GM12875 (cell line): ENCODE results near the gene CUL2.

ENCODE experiments used
- H3K4me3 ChIP-seq: one replicate; pipeline ENCODE4 v1.5.1; 2011; ENCODE audit warnings: low read depth, low read length, control low read depth
- TF ChIP-seq, protein P1 (sequence below): IDR thresholded peaks from 2 replicates; pipeline ENCODE4 v1.5.1; 2011; ENCODE audit warnings: low read depth, mild to moderate bottlenecking, control low read depth, inconsistent platforms, low read length, moderate library complexity, borderline replicate concordance; ENCODE audit not compliant: insufficient read depth

CUL2 gene

DNA sequence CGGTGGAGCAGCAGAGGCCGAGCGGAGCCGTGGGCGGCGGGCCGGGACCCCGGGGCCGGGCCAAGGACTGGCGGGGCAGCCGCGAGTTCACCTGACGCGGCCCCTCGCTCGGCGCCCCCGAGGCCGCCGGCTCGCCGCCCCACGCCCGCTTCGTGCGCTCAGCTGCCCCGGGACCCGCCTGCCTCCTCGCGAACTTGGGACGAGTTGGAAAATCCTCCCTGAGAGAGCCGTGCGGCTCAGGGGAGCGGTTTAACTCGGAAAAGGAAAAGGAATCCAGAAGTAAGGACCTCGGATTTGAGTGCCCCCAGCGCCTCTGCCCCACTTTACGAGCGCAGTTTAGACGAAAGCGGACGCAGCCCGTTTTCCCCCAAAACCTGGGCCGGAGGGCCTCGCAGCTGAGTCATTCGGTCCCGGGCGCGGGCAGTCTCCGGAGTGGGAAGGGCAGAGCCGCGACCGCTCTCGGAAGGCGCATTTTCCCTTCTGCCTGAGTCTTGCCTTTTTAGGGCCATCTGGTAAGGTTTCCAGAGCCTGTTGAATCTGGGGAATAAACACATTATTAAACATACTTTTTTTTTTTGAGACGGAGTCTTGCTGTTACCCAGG lies 37.2 kb upstream of the CUL2 start:
- TF ChIP-seq, protein P1, sequence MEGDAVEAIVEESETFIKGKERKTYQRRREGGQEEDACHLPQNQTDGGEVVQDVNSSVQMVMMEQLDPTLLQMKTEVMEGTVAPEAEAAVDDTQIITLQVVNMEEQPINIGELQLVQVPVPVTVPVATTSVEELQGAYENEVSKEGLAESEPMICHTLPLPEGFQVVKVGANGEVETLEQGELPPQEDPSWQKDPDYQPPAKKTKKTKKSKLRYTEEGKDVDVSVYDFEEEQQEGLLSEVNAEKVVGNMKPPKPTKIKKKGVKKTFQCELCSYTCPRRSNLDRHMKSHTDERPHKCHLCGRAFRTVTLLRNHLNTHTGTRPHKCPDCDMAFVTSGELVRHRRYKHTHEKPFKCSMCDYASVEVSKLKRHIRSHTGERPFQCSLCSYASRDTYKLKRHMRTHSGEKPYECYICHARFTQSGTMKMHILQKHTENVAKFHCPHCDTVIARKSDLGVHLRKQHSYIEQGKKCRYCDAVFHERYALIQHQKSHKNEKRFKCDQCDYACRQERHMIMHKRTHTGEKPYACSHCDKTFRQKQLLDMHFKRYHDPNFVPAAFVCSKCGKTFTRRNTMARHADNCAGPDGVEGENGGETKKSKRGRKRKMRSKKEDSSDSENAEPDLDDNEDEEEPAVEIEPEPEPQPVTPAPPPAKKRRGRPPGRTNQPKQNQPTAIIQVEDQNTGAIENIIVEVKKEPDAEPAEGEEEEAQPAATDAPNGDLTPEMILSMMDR: no peak
- H3K4me3 ChIP-seq: peak overlapping the region; percentile 93

DNA sequence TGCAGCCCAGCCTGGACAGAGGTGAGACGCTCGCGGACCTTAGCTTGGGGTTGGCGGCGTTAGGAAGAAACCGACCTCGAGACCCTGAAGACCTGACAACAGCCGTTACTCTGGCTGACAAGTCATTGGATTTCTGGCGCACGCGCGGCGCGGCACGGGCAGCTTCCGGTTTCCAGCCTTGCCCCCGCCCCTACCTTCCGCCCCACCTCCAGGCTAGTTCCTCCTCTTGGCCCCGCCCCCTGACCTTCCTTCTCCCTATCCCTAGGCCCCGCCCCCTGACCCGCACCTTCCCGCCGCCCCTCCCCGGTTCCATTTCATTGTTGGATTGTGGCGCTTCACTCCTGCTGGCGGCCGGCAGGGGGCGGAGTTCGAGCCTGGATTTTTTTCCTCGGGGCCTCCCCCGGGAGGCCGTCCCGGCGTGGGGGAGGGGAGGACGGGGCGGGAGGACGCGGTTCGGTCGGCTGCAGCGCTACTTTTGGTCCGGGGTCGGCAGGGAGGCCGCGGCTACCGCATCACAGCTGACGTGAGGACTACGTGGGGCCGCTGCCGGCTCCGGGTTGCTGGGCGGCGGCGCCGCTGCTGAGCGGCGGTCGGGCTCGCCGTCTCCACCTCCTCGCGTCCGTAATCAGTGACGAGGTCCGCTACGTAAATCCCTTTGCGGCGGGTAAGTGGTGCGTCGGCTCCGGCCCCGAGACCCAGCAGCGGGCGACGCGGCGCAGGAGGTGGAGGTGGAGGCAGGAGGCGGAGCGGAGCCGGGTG lies 36.6 kb upstream of the CUL2 start, which contains the start of gene CREM:
CREM (plus strand) TSS at position 317 of the 759 bp plus-strand sequence. CDS start 10,990 bp downstream, outside the sequence.
- TF ChIP-seq, protein P1: peak; percentile 80
- H3K4me3 ChIP-seq: peak within 1 kb of the TSS; percentile 93

DNA sequence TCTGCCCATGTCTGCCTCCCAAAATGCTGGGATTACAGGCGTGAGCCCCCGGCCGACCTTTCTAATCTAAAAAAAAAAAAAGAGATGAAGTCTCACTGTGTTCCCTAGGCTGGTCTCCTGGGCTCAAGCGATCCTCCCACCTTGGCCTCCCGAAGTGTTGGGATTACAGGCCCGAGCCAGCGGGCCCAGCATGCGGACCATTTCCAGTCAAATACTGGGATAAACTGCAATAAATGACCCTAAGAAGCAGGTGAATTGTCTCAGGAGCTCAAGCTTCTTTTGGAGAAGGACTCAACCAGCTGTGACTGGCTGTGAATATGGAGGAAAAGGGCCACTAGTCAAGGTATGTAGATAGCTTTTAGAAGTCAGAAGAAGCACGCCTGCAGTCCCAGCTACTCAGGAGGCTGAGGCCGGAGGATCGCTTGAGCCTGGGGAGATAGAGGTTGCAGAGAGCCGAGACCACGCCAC lies 36.0 kb upstream of the CUL2 start:
- peak overlapping the region; percentile 70 for H3K4me3 ChIP-seq
- TF ChIP-seq, protein P1: no peak

DNA sequence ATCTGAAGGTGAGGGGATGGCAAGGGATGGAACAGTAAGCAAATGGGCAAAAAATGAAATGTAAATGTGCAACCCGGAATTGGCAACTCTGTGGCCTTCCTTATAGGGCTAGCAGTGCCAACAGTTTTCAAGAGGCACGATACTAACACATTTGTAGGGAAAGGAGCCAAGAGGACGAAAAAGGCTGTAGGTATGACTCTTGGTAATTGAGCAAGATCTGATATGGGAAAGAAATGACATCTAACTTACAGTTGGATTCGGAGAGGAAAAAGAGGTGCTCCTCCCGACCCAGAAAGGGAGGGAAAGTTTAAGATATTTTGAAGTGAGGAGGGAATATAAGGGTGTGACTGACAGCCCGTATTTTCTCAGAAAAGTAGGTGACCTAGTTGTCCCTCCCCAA lies 34.4 kb upstream of the CUL2 start:
- H3K4me3 ChIP-seq: no peak overlapping the region

DNA sequence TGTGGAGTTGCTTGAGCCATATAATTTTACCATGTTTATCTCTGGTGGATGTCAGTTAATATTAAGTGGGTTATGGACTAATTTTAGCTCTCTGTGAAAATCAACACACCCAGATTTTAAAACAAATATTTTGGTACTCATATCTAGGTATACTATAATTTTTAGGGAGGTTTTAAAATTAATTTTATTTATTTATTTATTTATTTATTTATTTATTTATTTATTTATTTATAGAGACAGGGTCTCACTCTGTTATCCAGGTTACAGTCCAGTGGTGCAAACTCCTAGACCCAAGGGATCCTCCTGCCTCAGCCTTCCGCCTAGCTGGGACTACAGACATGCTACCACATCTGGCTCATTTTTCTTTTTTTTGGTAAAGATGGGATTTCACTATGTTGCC lies 29.2 kb upstream of the CUL2 start:
- no peak overlapping the region for H3K4me3 ChIP-seq
- TF ChIP-seq, protein P1: no peak

More for the DNA sequence above, 34.4 kb upstream of the CUL2 start:
- TF ChIP-seq, protein P1: no peak

DNA sequence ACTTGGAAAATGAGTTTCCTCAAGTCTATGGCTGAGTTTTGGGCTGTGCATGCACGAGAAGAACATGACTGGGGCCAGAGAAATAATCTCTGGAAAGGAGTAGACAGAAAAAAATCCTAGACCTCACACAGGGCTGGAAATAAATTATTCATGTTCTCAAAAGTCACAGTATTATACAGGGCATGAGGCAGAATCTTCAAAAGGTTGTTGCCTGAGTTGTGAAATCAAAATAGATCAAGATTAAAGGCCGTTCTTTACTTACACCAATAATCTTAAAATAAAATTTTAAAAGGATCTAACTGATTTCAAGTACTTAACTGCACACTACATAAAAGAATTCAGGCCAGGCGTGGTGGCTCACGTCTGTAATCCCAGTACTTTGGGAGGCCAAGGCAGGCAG lies 22.4 kb upstream of the CUL2 start:
- TF ChIP-seq, protein P1: no peak

DNA sequence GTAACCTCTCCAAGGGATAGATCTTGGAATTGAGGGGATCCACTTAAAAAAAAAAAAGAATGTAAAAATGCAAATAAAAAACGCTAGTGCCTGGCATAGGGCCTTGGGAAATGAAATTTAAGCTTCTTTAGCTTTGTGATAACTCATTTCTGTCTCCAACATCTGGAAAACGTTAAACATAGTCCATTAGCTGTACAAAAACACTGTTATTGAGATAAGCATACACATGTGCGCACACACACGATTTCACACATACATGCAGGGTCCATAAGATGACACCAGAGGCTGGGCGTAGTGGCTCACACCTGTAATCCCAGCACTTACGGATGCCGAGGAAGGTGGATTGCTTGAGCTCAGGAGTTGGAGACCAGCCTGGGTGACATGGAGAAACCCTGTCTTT lies 13.7 kb upstream of the CUL2 start:
- TF ChIP-seq, protein P1: no peak
- H3K4me3 ChIP-seq: no peak overlapping the region

More for the DNA sequence above, 22.4 kb upstream of the CUL2 start:
- H3K4me3 ChIP-seq: no peak overlapping the region
